ENCODE measurements around the gene LGALS14. TPM values are rescaled to one million over a fixed set of nuclear protein-coding genes. Genes with fewer than 3 reads are reported as not detected.
A peak's percentile ranks its signal among the peaks of the same experiment; 100 is the strongest.

Gene LGALS14
- total and polyA plus RNA-seq, 10 of the 15 experiments (the other 5 are each of a cell fraction or from before 2014, with no cell fraction given), result 5.1 to 34.6 (median 7.3) TPM

GRCh38 chr19:39709026-39709872, 5.0 kb downstream of the LGALS14 start:
- Histone ChIP-seq H3K27me3 (replicated peaks in 1 of 2; ENCODE audit: control insufficient read depth in 2 of 2, insufficient read depth in 2 of 2, low read length in 1 of 2) (no peaks in the 10 kb centered on the region), H3K4me3 (no peak overlapping the region), H3K79me2 (ENCODE audit: control insufficient read depth, insufficient read depth, low read length) (peaks cover 2% of the 10 kb centered on the region), H3K27ac (ENCODE audit: control insufficient read depth, insufficient read depth) (peak overlapping the region; percentile 68), H3K36me3 (ENCODE audit: control insufficient read depth in 2 of 2, insufficient read depth in 2 of 2, low read length in 1 of 2) (no peaks in the 10 kb centered on the region), H3K9me3 (replicated peaks; ENCODE audit: control insufficient read depth, insufficient read depth, low read length) (peaks cover 2% of the 10 kb centered on the region; the same call in 1 of the 3 replicates), H2AFZ (ENCODE audit: control insufficient read depth, low read depth, low read length) (no peak overlapping the region; the same call in 1 of the 2 replicates), H3K9ac (ENCODE audit: control insufficient read depth, insufficient read depth, low read length) (no peak overlapping the region), H4K20me1 (ENCODE audit: control insufficient read depth, insufficient read depth) (no peaks in the 10 kb centered on the region), H3K4me2 (ENCODE audit: control insufficient read depth, insufficient read depth) (peak overlapping the region; percentile 51), H3K4me1 (ENCODE audit: control insufficient read depth, insufficient read depth, low read length) (peaks cover 50% of the 10 kb centered on the region)
- ChIA-PET RAD21 (ENCODE audit: unreplicated experiment) (no interaction called here), SMC1A (ENCODE audit: uncharacterized antibody, unreplicated experiment) (no interaction called here), CTCF (no interaction called here), POLR2A (no interaction called here)
- no peak for TF ChIP-seq USF2 (IDR thresholded peaks at IDR 0.05; ENCODE audit: borderline replicate concordance, low read depth, low read length)
- TF ChIP-seq YY1 (IDR thresholded peaks at IDR 0.05; ENCODE audit: low read depth, low read length), result no peak
- TF ChIP-seq CBFB (IDR thresholded peaks at IDR 0.05; ENCODE audit: low read depth), result no peak
- TF ChIP-seq SPI1 (IDR thresholded peaks at IDR 0.05; ENCODE audit: borderline replicate concordance, insufficient read depth, low read depth, low read length), result peak; percentile 81
- TF ChIP-seq CBX3 (IDR thresholded peaks at IDR 0.05; ENCODE audit: borderline replicate concordance, low read depth), result no peak
- TF ChIP-seq GATAD2B (conservative IDR thresholded peaks at IDR 0.05; ENCODE audit: low read depth), result 0 out of 2 replicates have a peak, but pooled peaks have one; percentile 40
- no peak for TF ChIP-seq WRNIP1 (IDR thresholded peaks at IDR 0.05; ENCODE audit: borderline replicate concordance, low read depth, low read length)
- no peak for TF ChIP-seq SMC3 (IDR thresholded peaks at IDR 0.05; ENCODE audit: borderline replicate concordance, low read length)
- TF ChIP-seq NFYB (IDR thresholded peaks at IDR 0.05; ENCODE audit: insufficient read depth, low read depth, low read length), result no peak
- no peak for TF ChIP-seq HCFC1 (IDR thresholded peaks at IDR 0.05; ENCODE audit: low read length)
- no peak for TF ChIP-seq NFYA (IDR thresholded peaks at IDR 0.05; ENCODE audit: borderline replicate concordance, low read depth, low read length)
- TF ChIP-seq NFIC (IDR thresholded peaks at IDR 0.05; ENCODE audit: low read depth, low read length), result 0 out of 2 replicates have a peak, but pooled peaks have one; percentile 11
- TF ChIP-seq ZZZ3 (IDR thresholded peaks at IDR 0.05; ENCODE audit: control insufficient read depth, insufficient read length, low read depth), result no peak
- TF ChIP-seq CREB1 (IDR thresholded peaks at IDR 0.05; ENCODE audit: low read depth), result no peak
- no peak for TF ChIP-seq TBL1XR1 (IDR thresholded peaks at IDR 0.05; ENCODE audit: low read depth, low read length)
- TF ChIP-seq KLF5 (IDR thresholded peaks at IDR 0.05; ENCODE audit: partially characterized antibody), result no peak
- no peak for TF ChIP-seq SREBF2 (IDR thresholded peaks at IDR 0.05; ENCODE audit: low read length)
- intact Hi-C loops (cut with micrococcal nuclease; ENCODE audit: unreplicated experiment), result loop anchor here (5.0 kb wide), 1 partner anchor 33 kb away; no protein-coding TSS in a partner anchor
- FAIRE-seq (no peak), DNase-seq (ENCODE audit: low read depth, low spot score) (no peak), ATAC-seq (no peak)
- WGBS (ENCODE audit: insufficient coverage, insufficient replicate concordance, low lambda C conversion rate, missing lambda C conversion rate), result 87% methylated on average over 5 of the region's 5 CpGs
- BruUV-seq (replicated peaks), result no TSS peak
- in situ Hi-C loops (cut with MboI), result no loop called here

Data from GM12878 (cell line).